B cell (primary cell): ENCODE results near the gene TGFBR1. TPM values are rescaled to one million over a fixed set of nuclear protein-coding genes. Genes with fewer than 3 reads are reported as not detected.

Source experiments
- ATAC-seq: fragments of 200-7000 bp; cut with Tn5 transposase; one replicate; pipeline ENCODE4 v1.10.0; 2021; ENCODE audit warnings: low read depth, mild to moderate bottlenecking, moderate number of reproducible peaks, moderate library complexity
- CTCF ChIA-PET: fragments of 350-600 bp; sonication (Branson Sonifier 250); formaldehyde crosslinking; loops from one replicate; lab custom pipeline; 2021; ENCODE audit warnings: antibody characterized with exemption, inconsistent platforms; lab: Charles Lee
- POLR2A ChIA-PET: fragments of 350-600 bp; sonication (Branson Sonifier 250); formaldehyde crosslinking; loops from one replicate; lab custom pipeline; 2021; ENCODE audit warnings: antibody characterized with exemption; lab: Charles Lee
- DNase-seq: peaks from one replicate; pipeline ENCODE4 v3.0.0; 2013
- H2AFZ ChIP-seq: 2 replicates; pipeline ENCODE4 v1.6.1; 2012; ENCODE audit warnings: mild to moderate bottlenecking, low read depth, low read length; ENCODE audit not compliant: insufficient read depth, poor library complexity, severe bottlenecking
- H3K27ac ChIP-seq, 2 donors: 1 replicate in 1 of 2; 2 replicates in 1 of 2; pipeline ENCODE4 v1.5.1; 2012 to 2013; ENCODE audit warnings: low read length in 2 of 2, mild to moderate bottlenecking in 2 of 2, moderate library complexity in 1 of 2
- H3K27me3 ChIP-seq, 4 experiments: fragments of 200-600 bp in 1 of 4; sonication (generic) in 1 of 4; replicated peaks in 1 of 4; 1 replicate in 2 of 4; 2 replicates in 2 of 4; pipeline versions ENCODE4 v1.6.1 to v1.7.0; 2013 to 2016; ENCODE audit warnings: low read length in 3 of 4, mild to moderate bottlenecking in 2 of 4, mixed read lengths in 1 of 4, moderate library complexity in 1 of 4; ENCODE audit not compliant: insufficient read depth in 4 of 4, control insufficient read depth in 3 of 4; ENCODE audit errors: control extremely low read depth in 1 of 4
- H3K36me3 ChIP-seq, 2 experiments: replicated peaks in 1 of 2; 1 replicate in 1 of 2; 2 replicates in 1 of 2; pipeline versions ENCODE4 v1.6.1 to v1.7.1; 2013; ENCODE audit warnings: low read length in 1 of 2; ENCODE audit not compliant: insufficient read depth in 2 of 2, control insufficient read depth in 1 of 2; ENCODE audit errors: control extremely low read depth in 1 of 2, extremely low read depth in 1 of 2
- H3K4me1 ChIP-seq, 2 donors: fragments of 200-600 bp in 1 of 2; sonication (generic) in 1 of 2; 1 replicate in 1 of 2; 2 replicates in 1 of 2; pipeline versions ENCODE4 v1.5.1 to v1.6.1; 2013 to 2017; ENCODE audit warnings: low read length in 2 of 2; ENCODE audit not compliant: control insufficient read depth in 2 of 2, insufficient read depth in 2 of 2
- H3K4me2 ChIP-seq: replicated peaks from 2 replicates; pipeline ENCODE3; 2012; ENCODE audit warnings: mild to moderate bottlenecking, low read depth, low read length; ENCODE audit not compliant: poor library complexity, severe bottlenecking
- H3K4me3 ChIP-seq, 5 experiments: fragments of 200-600 bp in 1 of 5; sonication (generic) in 1 of 5; 1 replicate in 3 of 5; 2 replicates in 2 of 5; pipeline versions ENCODE4 v1.5.1 to v1.7.0; 2011 to 2016; ENCODE audit warnings: low read length in 4 of 5, mild to moderate bottlenecking in 4 of 5, low read depth in 2 of 5, control low read depth in 1 of 5, moderate library complexity in 1 of 5; ENCODE audit not compliant: insufficient read depth in 1 of 5; ENCODE audit errors: control extremely low read depth in 1 of 5, extremely low read depth in 1 of 5
- H3K79me2 ChIP-seq: fragments of 200-600 bp; sonication (generic); one replicate; pipeline ENCODE4 v1.6.0; 2016; ENCODE audit warnings: low read length; ENCODE audit not compliant: control insufficient read depth, insufficient read depth
- H3K9ac ChIP-seq: fragments of 200-600 bp; sonication (generic); 2 replicates; pipeline ENCODE4 v1.6.1; 2017; ENCODE audit warnings: mild to moderate bottlenecking, low read length, moderate library complexity
- H3K9me3 ChIP-seq, 3 donors: one replicate each; pipeline versions ENCODE4 v1.6.1 to v1.7.1; 2013; ENCODE audit warnings: low read length in 2 of 3; ENCODE audit not compliant: control insufficient read depth in 2 of 3, insufficient read depth in 1 of 3; ENCODE audit errors: control extremely low read depth in 1 of 3
- H4K20me1 ChIP-seq: 2 replicates; pipeline ENCODE4 v1.6.0; 2012; ENCODE audit warnings: mild to moderate bottlenecking, low read length; ENCODE audit not compliant: insufficient read depth, control insufficient read depth, poor library complexity, severe bottlenecking
- H3K27ac Mint-ChIP-seq: one replicate; pipeline ENCODE4 v1.8.0; 2021; ENCODE audit warnings: mixed read lengths
- H3K27me3 Mint-ChIP-seq: one replicate; pipeline ENCODE4 v1.8.0; 2021; ENCODE audit warnings: mixed read lengths
- H3K4me1 Mint-ChIP-seq: one replicate; pipeline ENCODE4 v1.8.0; 2021; ENCODE audit warnings: mixed read lengths
- H3K4me3 Mint-ChIP-seq: one replicate; pipeline ENCODE4 v1.8.0; 2021; ENCODE audit warnings: mixed read lengths
- H3K9me3 Mint-ChIP-seq: one replicate; pipeline ENCODE4 v1.8.0; 2022; ENCODE audit warnings: mixed read lengths; ENCODE audit not compliant: insufficient read depth
- EZH2 ChIP-seq: IDR thresholded peaks from 2 replicates; pipeline ENCODE4 v1.6.1; 2012; ENCODE audit warnings: borderline replicate concordance, low read depth, mild to moderate bottlenecking, moderate library complexity, low read length; ENCODE audit not compliant: insufficient read depth, poor library complexity, severe bottlenecking
- WGBS: methylation state at CpG from one replicate; pipeline ENCODE4 v1.1.5; 2013; ENCODE audit warnings: missing lambda C conversion rate; ENCODE audit not compliant: insufficient coverage; 5-methylcytosine and 5-hydroxymethylcytosine counted together
- intact Hi-C: fragments of 100-400 bp; cut with micrococcal nuclease; formaldehyde crosslinking; loops from one replicate; pipeline ENCODE4 v1.10.0; 2022
- polyA plus RNA-seq: library from polyadenylated mRNA; depleted of rRNA; stranded (reverse); fragments of >200 nt; gene quantifications from 2 replicates; pipeline ENCODE4 v1.2.3, GENCODE V29; 2012
- total RNA-seq, 2 donors: library from RNA; stranded (reverse); fragments of 120-200 nt in 1 of 2; gene quantifications; 1 replicate in 1 of 2; 2 replicates in 1 of 2; pipeline versions ENCODE4 v1.2.3 to v1.2.4, GENCODE V29; 2013 to 2022
- TF ChIP-seq, protein P1 (sequence below): fragments of 200-600 bp; IDR thresholded peaks from one replicate; pipeline ENCODE4 v1.8.0; 2022; ENCODE audit warnings: antibody characterized with exemption, mild to moderate bottlenecking

Gene TGFBR1
- total and polyA plus RNA-seq, 2 donors (not counting 1 experiment from before 2014, with no cell fraction given) = 3.0 to 60.7 TPM

DNA sequence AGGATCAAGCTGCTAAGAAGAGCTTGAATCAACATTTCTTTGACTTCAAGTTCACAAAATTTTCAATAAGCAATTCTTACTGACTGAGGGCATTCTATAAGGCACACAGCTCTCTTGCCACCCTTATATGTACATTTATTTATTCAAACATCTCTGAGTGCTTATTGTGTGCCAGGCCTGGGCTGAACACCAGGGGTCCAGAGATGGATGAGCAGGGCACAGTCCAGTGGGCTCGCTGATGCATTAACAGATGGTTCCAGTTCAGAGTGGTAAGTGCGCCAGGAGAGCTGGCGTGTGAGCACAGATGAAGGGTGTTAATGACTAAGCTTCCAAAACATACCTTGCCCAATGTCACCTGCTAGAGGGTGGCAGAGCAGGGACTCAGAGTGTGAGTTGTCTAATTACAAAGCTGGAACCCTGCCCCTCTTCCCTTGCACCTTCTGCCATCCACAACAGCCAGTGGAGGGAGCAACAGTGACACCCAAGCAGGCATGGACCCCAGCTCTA is 92.3 kb downstream of the TGFBR1 start:
- DNase-seq (no peak), ATAC-seq (no peak)
- ChIA-PET CTCF (interaction anchor here (0.8 to 2.6 kb wide), 5 partner anchors 11 to 61 kb away, joined by 3 to 24 read pairs (median 3); partner anchors contain the start of gene ALG2), POLR2A (no interaction called here)
- Histone ChIP-seq H3K4me2 (no peak overlapping the region), H3K27ac (no peak overlapping the region), H3K36me3 (no peaks in the 10 kb centered on the region), H2AFZ (no peak overlapping the region), H3K9me3 (no peaks in the 10 kb centered on the region), H3K9ac (no peak overlapping the region), H4K20me1 (no peaks in the 10 kb centered on the region), H3K79me2 (no peaks in the 10 kb centered on the region), H3K27me3 (no peaks in the 10 kb centered on the region), H3K4me1 (no peaks in the 10 kb centered on the region), H3K4me3 (no peak overlapping the region)
- intact Hi-C loops = no loop called here
- Mint-ChIP-seq H3K9me3 (no peaks in the 10 kb centered on the region), H3K4me3 (no peak overlapping the region), H3K4me1 (peaks cover 8% of the 10 kb centered on the region), H3K27me3 (no peaks in the 10 kb centered on the region), H3K27ac (no peak overlapping the region)
- TF ChIP-seq EZH2 = no peak
- TF ChIP-seq, protein P1, sequence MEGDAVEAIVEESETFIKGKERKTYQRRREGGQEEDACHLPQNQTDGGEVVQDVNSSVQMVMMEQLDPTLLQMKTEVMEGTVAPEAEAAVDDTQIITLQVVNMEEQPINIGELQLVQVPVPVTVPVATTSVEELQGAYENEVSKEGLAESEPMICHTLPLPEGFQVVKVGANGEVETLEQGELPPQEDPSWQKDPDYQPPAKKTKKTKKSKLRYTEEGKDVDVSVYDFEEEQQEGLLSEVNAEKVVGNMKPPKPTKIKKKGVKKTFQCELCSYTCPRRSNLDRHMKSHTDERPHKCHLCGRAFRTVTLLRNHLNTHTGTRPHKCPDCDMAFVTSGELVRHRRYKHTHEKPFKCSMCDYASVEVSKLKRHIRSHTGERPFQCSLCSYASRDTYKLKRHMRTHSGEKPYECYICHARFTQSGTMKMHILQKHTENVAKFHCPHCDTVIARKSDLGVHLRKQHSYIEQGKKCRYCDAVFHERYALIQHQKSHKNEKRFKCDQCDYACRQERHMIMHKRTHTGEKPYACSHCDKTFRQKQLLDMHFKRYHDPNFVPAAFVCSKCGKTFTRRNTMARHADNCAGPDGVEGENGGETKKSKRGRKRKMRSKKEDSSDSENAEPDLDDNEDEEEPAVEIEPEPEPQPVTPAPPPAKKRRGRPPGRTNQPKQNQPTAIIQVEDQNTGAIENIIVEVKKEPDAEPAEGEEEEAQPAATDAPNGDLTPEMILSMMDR = no peak
- WGBS = 100% methylated on average over 2 of the region's 3 CpGs

DNA sequence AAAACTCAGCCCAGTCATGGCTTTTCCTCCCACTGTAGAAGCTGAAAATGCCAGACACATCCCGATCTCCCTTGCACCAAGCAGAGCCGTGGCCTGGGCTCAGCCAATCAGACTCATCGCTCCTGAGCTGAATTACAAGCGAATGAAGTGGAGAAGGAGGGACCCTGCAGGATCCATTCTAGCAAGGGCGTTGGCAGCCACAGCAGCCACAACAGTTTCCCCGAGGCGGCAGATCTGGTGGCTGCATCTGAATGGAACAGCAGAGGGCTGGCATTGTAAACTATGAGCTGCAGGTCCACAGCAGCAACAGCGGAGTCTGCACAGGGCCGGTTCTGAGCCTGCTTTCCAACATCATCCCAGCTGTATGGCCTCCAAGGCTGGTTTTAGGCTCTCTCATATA is 93.1 kb downstream of the TGFBR1 start:
- H3K27me3 ChIP-seq = no peaks in the 10 kb centered on the region
- H3K4me1 Mint-ChIP-seq = peaks cover 8% of the 10 kb centered on the region
- DNase-seq (no peak), ATAC-seq (no peak)
- no peak overlapping the region for H3K4me3 Mint-ChIP-seq
- no peaks in the 10 kb centered on the region for H3K79me2 ChIP-seq
- H3K9ac ChIP-seq = no peak overlapping the region
- TF ChIP-seq EZH2 = no peak
- TF ChIP-seq, protein P1 = no peak
- H3K9me3 Mint-ChIP-seq = no peaks in the 10 kb centered on the region
- no peaks in the 10 kb centered on the region for H3K27me3 Mint-ChIP-seq
- H3K9me3 ChIP-seq = no peaks in the 10 kb centered on the region
- H3K36me3 ChIP-seq = no peaks in the 10 kb centered on the region
- intact Hi-C loops = no loop called here
- ChIA-PET CTCF (interaction anchor here (0.6 to 2.6 kb wide), 6 partner anchors 8 to 60 kb away, joined by 3 to 24 read pairs (median 3); partner anchors contain the start of gene ALG2), POLR2A (no interaction called here)
- WGBS = 93% methylated on average over 9 of the region's 9 CpGs
- no peak overlapping the region for H3K4me3 ChIP-seq
- no peaks in the 10 kb centered on the region for H4K20me1 ChIP-seq
- H3K27ac Mint-ChIP-seq = no peak overlapping the region
- no peaks in the 10 kb centered on the region for H3K4me1 ChIP-seq
- H2AFZ ChIP-seq = no peak overlapping the region
- H3K4me2 ChIP-seq = no peak overlapping the region
- no peak overlapping the region for H3K27ac ChIP-seq
